Activated T-cell treated with anti-CD3 and anti-CD28 coated beads for 4 hours (primary cell): Measurements from ENCODE around the gene RAD52.

ENCODE experiments used
- DNase-seq: peaks from one replicate; pipeline ENCODE4 v3.0.0-alpha.2; 2020

Gene RAD52

GRCh38 chr12:949453-950191, at the start of gene RAD52:
Gene RAD52 (minus strand): TSS chr12:949694. CDS start chr12:933058, 16,636 bp downstream.
- peak; percentile 98 for DNase-seq

GRCh38 chr12:998020-998874, 48.8 kb upstream of the RAD52 start:
- no peak for DNase-seq

GRCh38 chr12:997505-997904, 48.0 kb upstream of the RAD52 start:
- DNase-seq, result no peak

GRCh38 chr12:996881-997280, 47.4 kb upstream of the RAD52 start:
- no peak for DNase-seq

GRCh38 chr12:992647-993046, 43.2 kb upstream of the RAD52 start:
- no peak for DNase-seq

GRCh38 chr12:991350-992333, 42.1 kb upstream of the RAD52 start:
- DNase-seq, result peak; percentile 5

GRCh38 chr12:990661-991349, 41.3 kb upstream of the RAD52 start, which contains the start of gene ERC1:
Gene ERC1 (plus strand): TSS chr12:991223. CDS start chr12:1027904, 36,681 bp downstream.
- peak; percentile 81 for DNase-seq

GRCh38 chr12:989751-990660, 40.5 kb upstream of the RAD52 start:
- peak; percentile 17 for DNase-seq

GRCh38 chr12:989051-989450, 39.6 kb upstream of the RAD52 start:
- DNase-seq, result no peak

GRCh38 chr12:988646-989045, 39.2 kb upstream of the RAD52 start:
- no peak for DNase-seq

- no peak for DNase-seq
Measured at GRCh38 chr12:981961-982360, 32.5 kb upstream of the RAD52 start.

- no peak for DNase-seq
Measured at GRCh38 chr12:981176-981828, 31.8 kb upstream of the RAD52 start.

GRCh38 chr12:979349-979748, 29.9 kb upstream of the RAD52 start:
- DNase-seq, result no peak

- no peak for DNase-seq
Measured at GRCh38 chr12:977156-977555, 27.7 kb upstream of the RAD52 start.

- no peak for DNase-seq
Measured at GRCh38 chr12:976644-977043, 27.1 kb upstream of the RAD52 start.

- no peak for DNase-seq
Measured at GRCh38 chr12:974271-974862, 24.9 kb upstream of the RAD52 start.

- no peak for DNase-seq
Measured at GRCh38 chr12:971991-972390, 22.5 kb upstream of the RAD52 start.

- DNase-seq, result no peak
Measured at GRCh38 chr12:969821-970220, 20.3 kb upstream of the RAD52 start.

GRCh38 chr12:968545-968944, 19.1 kb upstream of the RAD52 start:
- DNase-seq, result no peak

GRCh38 chr12:967641-968040, 18.1 kb upstream of the RAD52 start:
- no peak for DNase-seq
